Transverse colon (tissue), 4 donors: ENCODE measurements around the gene DENND6B. TPM values are rescaled to one million over a fixed set of nuclear protein-coding genes. Genes with fewer than 3 reads are reported as not detected.
"Not testable (repeated sequence)": the region's sequence is repeated elsewhere in the genome, so short reads cannot be mapped to it uniquely, and the experiment has no call there.

Experiments used
- DNase-seq: peaks from one replicate; pipeline ENCODE4 v3.0.0-alpha.2; 2019
- H3K27ac ChIP-seq, 4 donors: fragments of 200-600 bp; sonication (generic); 2 replicates each; pipeline ENCODE4 v1.5.1; 2016 to 2018; ENCODE audit warnings: inconsistent platforms in 4 of 4
- H3K27me3 ChIP-seq: fragments of 200-600 bp; sonication (generic); 2 replicates; pipeline ENCODE4 v1.5.1; 2017; ENCODE audit warnings: inconsistent platforms
- H3K36me3 ChIP-seq, 4 donors: fragments of 200-600 bp; sonication (generic); 2 replicates each; pipeline ENCODE4 v1.5.1; 2017 to 2019; ENCODE audit warnings: inconsistent platforms in 4 of 4
- H3K4me1 ChIP-seq, 4 donors: fragments of 200-600 bp; sonication (generic); 2 replicates each; pipeline ENCODE4 v1.5.1; 2017 to 2020; ENCODE audit warnings: inconsistent platforms in 4 of 4
- H3K4me3 ChIP-seq, 4 donors: fragments of 200-600 bp; sonication (generic); 1 replicate in 1 of 4; 2 replicates in 3 of 4; pipeline versions ENCODE4 v1.5.1 to v1.6.1; 2017 to 2019; ENCODE audit warnings: inconsistent platforms in 4 of 4
- H3K9me3 ChIP-seq, 2 donors: fragments of 200-600 bp; sonication (generic); 2 replicates each; pipeline ENCODE4 v1.5.1; 2017 to 2019; ENCODE audit warnings: inconsistent platforms in 2 of 2
- EP300 ChIP-seq: sonication (generic); formaldehyde crosslinking; IDR thresholded peaks from one replicate; pipeline ENCODE4 v1.6.1; 2017; ENCODE audit warnings: antibody characterized with exemption, low read depth
- POLR2A ChIP-seq: fragments of 450-650 bp; IDR thresholded peaks from one replicate; pipeline ENCODE4 v1.6.1; 2016; ENCODE audit warnings: antibody characterized with exemption, mild to moderate bottlenecking, moderate library complexity
- POLR2AphosphoS5 ChIP-seq, 3 donors: sonication (generic); formaldehyde crosslinking; IDR thresholded peaks; one replicate each; pipeline ENCODE4 v1.6.1; 2016; ENCODE audit warnings: antibody characterized with exemption in 3 of 3
- WGBS, 2 donors: methylation state at CpG; one replicate each; pipeline ENCODE4 v1.1.5; 2018; ENCODE audit warnings: low coverage in 1 of 2; 5-methylcytosine and 5-hydroxymethylcytosine counted together
- in situ Hi-C, 4 donors: fragments of 200-750 bp; cut with MboI; loops; one replicate each; pipeline versions ENCODE4 v1.15.0 to v1.15.1; 2017; ENCODE audit warnings: low sequenced_read_pairs in 3 of 4, low pct_ligation_motif_present in 1 of 4, low pct_unique_long_range_greater_than_20kb in 1 of 4
- intact Hi-C: fragments of 100-400 bp; cut with DNase I; formaldehyde crosslinking; loops from one replicate; pipeline ENCODE4 v1.15.1; 2023; ENCODE audit warnings: low total_unique reads
- total RNA-seq, 4 donors: library from RNA; depleted of rRNA; stranded (reverse); fragments of >200 nt; gene quantifications; one replicate each; pipeline ENCODE4 v1.1.0, GENCODE V29; 2016
- TF ChIP-seq, protein P1 (sequence below), 5 experiments: fragments of 200-600 bp in 3 of 5; fragments of 450-650 bp in 2 of 5; sonication (generic) in 3 of 5; IDR thresholded peaks; 1 replicate in 2 of 5; 2 replicates in 3 of 5; pipeline ENCODE4 v1.5.1; 2016 to 2017; ENCODE audit warnings: antibody characterized with exemption in 5 of 5, inconsistent platforms in 3 of 5, mild to moderate bottlenecking in 2 of 5, moderate library complexity in 1 of 5

DENND6B gene
- total RNA-seq, 4 donors from 2014 or later = 3.2 to 22.7 (median 8.3) TPM

DNA sequence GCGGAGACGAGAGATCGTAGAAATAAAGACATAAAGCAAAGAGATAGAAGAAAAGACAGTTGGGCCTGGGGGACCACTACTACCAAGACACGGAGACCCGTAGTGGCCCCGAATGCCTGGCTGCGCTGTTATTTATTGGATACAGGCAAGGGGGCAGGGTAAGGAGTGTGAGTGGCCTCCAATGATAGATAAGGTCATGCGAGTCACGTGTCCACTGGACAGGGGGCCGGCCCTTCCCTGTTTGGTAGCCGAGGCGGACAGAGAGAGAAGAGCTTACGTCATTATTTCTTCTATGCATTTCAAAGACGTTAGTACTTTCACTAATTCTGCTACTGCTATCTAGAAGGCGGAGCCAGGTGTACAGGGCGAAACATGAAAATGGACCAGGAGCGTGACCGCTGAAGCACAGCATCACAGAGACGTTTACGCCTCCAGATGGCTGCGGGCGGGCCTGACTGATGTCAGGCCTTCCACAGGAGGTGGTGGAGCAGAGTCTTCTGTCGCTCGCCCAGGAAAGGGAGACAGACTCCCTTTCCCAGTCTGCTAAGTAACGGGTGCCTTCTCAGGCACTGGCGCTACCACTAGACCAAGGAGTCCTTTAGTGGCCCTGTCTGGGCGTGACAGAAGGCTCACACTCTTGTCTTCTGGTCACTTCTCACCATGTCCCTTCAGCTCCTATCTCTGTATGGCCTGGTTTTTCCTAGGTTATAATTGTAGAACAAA lies 41.1 kb upstream of the DENND6B start:
- intact Hi-C loops (no loop called here), in situ Hi-C loops (no loop called here)
- peaks cover 0 to 9% (median 1%) of the 10 kb centered on the region in 4 donors for H3K4me1 ChIP-seq
- no peaks in the 10 kb centered on the region for H3K9me3 ChIP-seq
- no peak overlapping the region for H3K27ac ChIP-seq
- TF ChIP-seq, protein P1, sequence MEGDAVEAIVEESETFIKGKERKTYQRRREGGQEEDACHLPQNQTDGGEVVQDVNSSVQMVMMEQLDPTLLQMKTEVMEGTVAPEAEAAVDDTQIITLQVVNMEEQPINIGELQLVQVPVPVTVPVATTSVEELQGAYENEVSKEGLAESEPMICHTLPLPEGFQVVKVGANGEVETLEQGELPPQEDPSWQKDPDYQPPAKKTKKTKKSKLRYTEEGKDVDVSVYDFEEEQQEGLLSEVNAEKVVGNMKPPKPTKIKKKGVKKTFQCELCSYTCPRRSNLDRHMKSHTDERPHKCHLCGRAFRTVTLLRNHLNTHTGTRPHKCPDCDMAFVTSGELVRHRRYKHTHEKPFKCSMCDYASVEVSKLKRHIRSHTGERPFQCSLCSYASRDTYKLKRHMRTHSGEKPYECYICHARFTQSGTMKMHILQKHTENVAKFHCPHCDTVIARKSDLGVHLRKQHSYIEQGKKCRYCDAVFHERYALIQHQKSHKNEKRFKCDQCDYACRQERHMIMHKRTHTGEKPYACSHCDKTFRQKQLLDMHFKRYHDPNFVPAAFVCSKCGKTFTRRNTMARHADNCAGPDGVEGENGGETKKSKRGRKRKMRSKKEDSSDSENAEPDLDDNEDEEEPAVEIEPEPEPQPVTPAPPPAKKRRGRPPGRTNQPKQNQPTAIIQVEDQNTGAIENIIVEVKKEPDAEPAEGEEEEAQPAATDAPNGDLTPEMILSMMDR (IDR thresholded peaks at IDR 0.05) = no peak
- no peak for TF ChIP-seq POLR2A
- TF ChIP-seq POLR2AphosphoS5 (IDR thresholded peaks at IDR 0.05) = no peak
- no peak for TF ChIP-seq EP300
- peaks cover 0 to 6% (median 2%) of the 10 kb centered on the region in 4 donors for H3K36me3 ChIP-seq
- no peak overlapping the region for H3K4me3 ChIP-seq
- 94 to 95% methylated on average over 15 to 27 of the region's 27 CpGs for WGBS, 2 donors
- DNase-seq = no peak
- no peaks in the 10 kb centered on the region for H3K27me3 ChIP-seq

DNA sequence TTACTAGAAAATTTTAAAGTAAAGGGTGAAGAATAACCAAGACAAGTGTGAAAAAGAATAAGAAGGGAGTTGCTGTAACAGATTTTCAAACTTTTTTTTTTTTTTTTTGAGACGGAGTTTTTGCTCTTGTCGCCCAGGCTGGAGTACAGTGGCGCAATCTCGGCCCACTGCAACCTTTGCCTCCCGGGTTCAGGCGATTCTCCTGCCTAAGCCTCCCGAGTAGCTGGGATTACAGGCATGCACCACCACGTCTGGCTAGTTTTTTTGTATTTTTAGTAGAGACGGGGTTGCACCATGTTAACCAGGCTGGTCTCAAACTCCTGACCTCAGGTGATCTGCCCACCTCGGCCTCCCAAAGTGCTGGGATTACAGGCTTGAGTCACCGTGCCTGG lies 37.0 kb upstream of the DENND6B start:
- DNase-seq, intact Hi-C loops, H3K4me3 ChIP-seq, H3K27ac ChIP-seq, in situ Hi-C loops, H3K36me3 ChIP-seq, H3K27me3 ChIP-seq, H3K9me3 ChIP-seq: not testable (repeated sequence)
- WGBS, 2 donors = 95 to 96% methylated on average over 4 to 11 of the region's 11 CpGs
- H3K4me1 ChIP-seq = peaks cover 0 to 11% (median 1%) of the 10 kb centered on the region in 4 donors

DNA sequence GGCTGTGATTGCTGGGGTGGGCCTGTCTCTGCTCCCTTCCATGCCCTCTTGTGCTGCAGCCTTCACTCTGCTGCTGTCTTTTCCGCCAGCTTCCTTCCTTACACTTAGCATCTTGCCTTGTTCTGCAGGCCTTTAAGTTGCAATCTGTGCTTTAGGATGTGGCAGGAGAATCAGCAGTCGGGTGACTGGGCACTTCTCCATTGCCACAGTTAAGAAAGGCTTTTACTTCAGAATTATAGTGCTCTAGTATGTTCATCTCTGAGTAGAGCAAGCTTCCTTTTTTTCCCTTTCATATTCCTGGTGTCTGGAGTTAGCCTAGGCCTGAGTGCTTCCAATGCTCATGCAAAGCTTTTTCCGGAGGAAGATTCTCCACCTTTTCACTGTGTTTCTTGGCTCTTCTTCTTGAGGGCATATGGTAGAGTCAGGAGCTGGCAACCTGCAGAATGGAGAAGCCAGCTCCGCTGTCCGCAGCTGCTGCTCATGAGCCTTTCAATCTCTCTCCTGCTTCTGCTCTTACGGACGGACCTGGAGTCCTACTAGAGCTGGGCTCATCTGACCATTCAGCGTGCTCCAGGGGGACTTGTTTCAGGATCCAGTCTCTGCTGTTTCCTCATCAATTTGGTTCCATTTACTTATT lies 36.5 kb upstream of the DENND6B start:
- in situ Hi-C loops (no loop called here), intact Hi-C loops (no loop called here)
- Histone ChIP-seq H3K27me3 (no peaks in the 10 kb centered on the region), H3K9me3 (no peaks in the 10 kb centered on the region), H3K36me3 (peaks cover 0 to 6% (median 0%) of the 10 kb centered on the region in 4 donors), H3K27ac (no peak overlapping the region), H3K4me1 (peaks cover 0 to 14% (median 1%) of the 10 kb centered on the region in 4 donors), H3K4me3 (no peak overlapping the region)
- no peak for DNase-seq
- 94 to 100% methylated on average over 6 to 8 of the region's 8 CpGs for WGBS, 2 donors
- no peak for TF ChIP-seq POLR2AphosphoS5 (IDR thresholded peaks at IDR 0.05)
- TF ChIP-seq, protein P1 (IDR thresholded peaks at IDR 0.05) = no peak
- TF ChIP-seq POLR2A = no peak
- TF ChIP-seq EP300 = no peak

DNA sequence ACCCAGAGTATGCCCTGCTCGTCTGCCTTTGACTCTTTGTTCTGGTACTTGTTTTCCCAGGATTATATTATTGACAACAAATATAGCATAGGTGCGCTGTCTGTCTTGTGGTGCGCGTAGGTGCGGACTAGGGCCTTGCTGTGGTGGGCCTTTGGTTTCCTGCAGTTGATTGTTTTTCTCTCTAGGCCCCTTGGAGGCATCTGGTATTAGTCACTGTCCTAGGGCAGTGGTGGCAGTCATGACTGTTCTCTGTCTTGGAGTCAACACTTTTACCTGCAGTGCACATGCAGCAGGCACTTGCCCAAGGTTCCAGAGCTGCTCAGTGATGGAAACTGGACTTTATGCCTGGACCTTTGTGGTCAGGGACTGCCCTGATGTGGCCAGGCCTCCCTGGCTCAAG lies 34.9 kb upstream of the DENND6B start:
- Histone ChIP-seq H3K4me1 (peaks cover 0 to 14% (median 1%) of the 10 kb centered on the region in 4 donors), H3K36me3 (peaks cover 0 to 6% (median 0%) of the 10 kb centered on the region in 4 donors), H3K9me3 (no peaks in the 10 kb centered on the region), H3K27me3 (no peaks in the 10 kb centered on the region), H3K4me3 (no peak overlapping the region), H3K27ac (no peak overlapping the region)
- intact Hi-C loops = no loop called here
- no peak for DNase-seq
- TF ChIP-seq EP300 (no peak), POLR2A (no peak), POLR2AphosphoS5 (IDR thresholded peaks at IDR 0.05) (no peak)
- TF ChIP-seq, protein P1 (IDR thresholded peaks at IDR 0.05) = no peak
- in situ Hi-C loops = no loop called here
- 83% methylated on average over 5 of the region's 5 CpGs; no CpG with 5 or more reads in 1 of the 2 donors for WGBS, 2 donors
